Measurements from ENCODE around the gene NOC2L. TPM values are rescaled to one million over a fixed set of nuclear protein-coding genes. Genes with fewer than 3 reads are reported as not detected.
A peak's percentile ranks its signal among the peaks of the same experiment; 100 is the strongest.

Gene NOC2L
- total and polyA plus RNA-seq, 9 of the 15 experiments (the other 6 are each of a cell fraction or from before 2014, with no cell fraction given): 4.0 to 410 (median 200) TPM

- TF ChIP-seq MNT (conservative IDR thresholded peaks at IDR 0.05) (peak; percentile 99), RFX1 (IDR thresholded peaks at IDR 0.05) (no peak), BRF1 (IDR thresholded peaks at IDR 0.05; ENCODE audit: borderline replicate concordance, extremely low read depth, insufficient read length) (no peak), MEF2A (IDR thresholded peaks at IDR 0.05; ENCODE audit: control insufficient read depth, low read depth, low read length) (no peak), BCOR (IDR thresholded peaks at IDR 0.05) (peak; percentile 82; the same call in 1 of the 2 replicates), HNRNPUL1 (IDR thresholded peaks at IDR 0.05; ENCODE audit: low read length) (no peak), MAFK (IDR thresholded peaks at IDR 0.05; ENCODE audit: low read length) (no peak), ZNF830 (CRISPR knock-in tag; IDR thresholded peaks at IDR 0.05) (no peak), E2F8 (IDR thresholded peaks at IDR 0.05; ENCODE audit: low read depth, partially characterized antibody) (peak; percentile 95), ZNF408 (CRISPR knock-in tag; IDR thresholded peaks at IDR 0.05; ENCODE audit: low read depth) (no peak), CEBPG (CRISPR knock-in tag; IDR thresholded peaks at IDR 0.05) (peak; percentile 98), CEBPG (tag; conservative IDR thresholded peaks at IDR 0.05 in 1 of 2, IDR thresholded peaks at IDR 0.05 in 1 of 2) (peak; percentile 97), POLR2B (IDR thresholded peaks at IDR 0.05; ENCODE audit: low read depth, partially characterized antibody) (peak; percentile 58), NELFE (IDR thresholded peaks at IDR 0.05; ENCODE audit: insufficient read depth, insufficient read length) (no peak), IFI16 (CRISPR knock-in tag; IDR thresholded peaks at IDR 0.05) (no peak), CTCF (IDR thresholded peaks at IDR 0.05 in 2 of 3, conservative IDR thresholded peaks at IDR 0.05 in 1 of 3; ENCODE audit: insufficient read depth in 2 of 3, low read depth in 1 of 3, low read length in 3 of 3) (peak in 1 of 3 experiments; percentile 21; a peak in 2 of 6 replicates), TBL1XR1 (IDR thresholded peaks at IDR 0.05; ENCODE audit: low read length in 2 of 2) (peak; percentile 78 to 99; a peak in 3 of 4 replicates)
- TF ChIP-seq, protein P1, sequence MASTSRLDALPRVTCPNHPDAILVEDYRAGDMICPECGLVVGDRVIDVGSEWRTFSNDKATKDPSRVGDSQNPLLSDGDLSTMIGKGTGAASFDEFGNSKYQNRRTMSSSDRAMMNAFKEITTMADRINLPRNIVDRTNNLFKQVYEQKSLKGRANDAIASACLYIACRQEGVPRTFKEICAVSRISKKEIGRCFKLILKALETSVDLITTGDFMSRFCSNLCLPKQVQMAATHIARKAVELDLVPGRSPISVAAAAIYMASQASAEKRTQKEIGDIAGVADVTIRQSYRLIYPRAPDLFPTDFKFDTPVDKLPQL (IDR thresholded peaks at IDR 0.05; ENCODE audit: extremely low read depth, insufficient read length): no peak
- TF ChIP-seq, protein P2, sequence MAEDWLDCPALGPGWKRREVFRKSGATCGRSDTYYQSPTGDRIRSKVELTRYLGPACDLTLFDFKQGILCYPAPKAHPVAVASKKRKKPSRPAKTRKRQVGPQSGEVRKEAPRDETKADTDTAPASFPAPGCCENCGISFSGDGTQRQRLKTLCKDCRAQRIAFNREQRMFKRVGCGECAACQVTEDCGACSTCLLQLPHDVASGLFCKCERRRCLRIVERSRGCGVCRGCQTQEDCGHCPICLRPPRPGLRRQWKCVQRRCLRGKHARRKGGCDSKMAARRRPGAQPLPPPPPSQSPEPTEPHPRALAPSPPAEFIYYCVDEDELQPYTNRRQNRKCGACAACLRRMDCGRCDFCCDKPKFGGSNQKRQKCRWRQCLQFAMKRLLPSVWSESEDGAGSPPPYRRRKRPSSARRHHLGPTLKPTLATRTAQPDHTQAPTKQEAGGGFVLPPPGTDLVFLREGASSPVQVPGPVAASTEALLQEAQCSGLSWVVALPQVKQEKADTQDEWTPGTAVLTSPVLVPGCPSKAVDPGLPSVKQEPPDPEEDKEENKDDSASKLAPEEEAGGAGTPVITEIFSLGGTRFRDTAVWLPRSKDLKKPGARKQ (CRISPR knock-in tag; IDR thresholded peaks at IDR 0.05): no peak
Observed at GRCh38 chr1:1000357-1001056, 41.5 kb upstream of the NOC2L start (continued).
